GM19193 (cell line): ENCODE measurements around the gene CLCA1.

Experiments used
- POLR2A ChIP-seq: IDR thresholded peaks from 4 replicates; pipeline ENCODE4 v1.6.1; 2011; ENCODE audit not compliant: insufficient read depth, insufficient read length; ENCODE audit errors: extremely low read depth

Gene CLCA1

GRCh38 chr1:86507935-86508582 lies 39.3 kb downstream of the CLCA1 start:
- TF ChIP-seq POLR2A: no peak

GRCh38 chr1:86508583-86508969 lies 39.8 kb downstream of the CLCA1 start:
- no peak for TF ChIP-seq POLR2A

GRCh38 chr1:86515597-86515996 lies 46.9 kb downstream of the CLCA1 start:
- no peak for TF ChIP-seq POLR2A

GRCh38 chr1:86516335-86516734 lies 47.6 kb downstream of the CLCA1 start:
- no peak for TF ChIP-seq POLR2A

GRCh38 chr1:86517336-86517735 lies 48.6 kb downstream of the CLCA1 start:
- no peak for TF ChIP-seq POLR2A

GRCh38 chr1:86520789-86521521 lies 52.2 kb downstream of the CLCA1 start:
- no peak for TF ChIP-seq POLR2A

GRCh38 chr1:86521522-86521891 lies 52.8 kb downstream of the CLCA1 start:
- TF ChIP-seq POLR2A: no peak

GRCh38 chr1:86522240-86522639 lies 53.5 kb downstream of the CLCA1 start:
- no peak for TF ChIP-seq POLR2A

- TF ChIP-seq POLR2A: no peak
Observed at GRCh38 chr1:86523670-86524354, 55.1 kb downstream of the CLCA1 start.

- no peak for TF ChIP-seq POLR2A
Observed at GRCh38 chr1:86527306-86527705, 58.6 kb downstream of the CLCA1 start.

GRCh38 chr1:86530211-86530845 lies 61.6 kb downstream of the CLCA1 start:
- no peak for TF ChIP-seq POLR2A

- no peak for TF ChIP-seq POLR2A
Observed at GRCh38 chr1:86537928-86538695, 69.4 kb downstream of the CLCA1 start.

- TF ChIP-seq POLR2A: no peak
Observed at GRCh38 chr1:86538775-86539174, 70.0 kb downstream of the CLCA1 start.

GRCh38 chr1:86541859-86542258 lies 73.1 kb downstream of the CLCA1 start:
- no peak for TF ChIP-seq POLR2A

GRCh38 chr1:86542631-86543030 lies 73.9 kb downstream of the CLCA1 start:
- TF ChIP-seq POLR2A: no peak

GRCh38 chr1:86546787-86547221 lies 78.1 kb downstream of the CLCA1 start, which contains the start of gene CLCA4:
Gene CLCA4, plus strand, starts transcription at chr1:86547078. Its CDS starts 42 bp downstream, at chr1:86547120.
- no peak for TF ChIP-seq POLR2A
